Endothelial cell of umbilical vein (primary cell): ENCODE data around the gene MAPK8.

Experiments used
- EZH2 ChIP-seq: IDR thresholded peaks from 2 replicates; pipeline ENCODE4 v1.6.1; 2012; ENCODE audit warnings: borderline replicate concordance, low read depth, mild to moderate bottlenecking, moderate library complexity, low read length, inconsistent platforms; ENCODE audit not compliant: severe bottlenecking
- GATA2 ChIP-seq: IDR thresholded peaks from 2 replicates; pipeline ENCODE4 v1.7.0; 2011; ENCODE audit warnings: low read depth, mild to moderate bottlenecking, moderate library complexity, mixed read lengths, low read length; ENCODE audit not compliant: insufficient read length, insufficient read depth
- POLR2A ChIP-seq: IDR thresholded peaks from 2 replicates; pipeline ENCODE4 v1.6.1; 2012; ENCODE audit warnings: low read depth, mild to moderate bottlenecking, control low read depth, low read length
- POLR2AphosphoS5 ChIP-seq: IDR thresholded peaks from 2 replicates; pipeline ENCODE4 v1.6.1; 2012; ENCODE audit warnings: low read depth, mild to moderate bottlenecking, control low read depth, low read length, moderate library complexity; ENCODE audit not compliant: insufficient read depth
- TF ChIP-seq, protein P1 (sequence below), 2 donors: IDR thresholded peaks; 1 replicate in 1 of 2; 2 replicates in 1 of 2; pipeline ENCODE4 v1.5.1; 2011; ENCODE audit warnings: low read length in 2 of 2, mild to moderate bottlenecking in 2 of 2, moderate library complexity in 2 of 2, control low read depth in 1 of 2, inconsistent platforms in 1 of 2, low read depth in 1 of 2; ENCODE audit not compliant: insufficient read depth in 1 of 2; ENCODE audit errors: extremely low read depth in 1 of 2

DNA sequence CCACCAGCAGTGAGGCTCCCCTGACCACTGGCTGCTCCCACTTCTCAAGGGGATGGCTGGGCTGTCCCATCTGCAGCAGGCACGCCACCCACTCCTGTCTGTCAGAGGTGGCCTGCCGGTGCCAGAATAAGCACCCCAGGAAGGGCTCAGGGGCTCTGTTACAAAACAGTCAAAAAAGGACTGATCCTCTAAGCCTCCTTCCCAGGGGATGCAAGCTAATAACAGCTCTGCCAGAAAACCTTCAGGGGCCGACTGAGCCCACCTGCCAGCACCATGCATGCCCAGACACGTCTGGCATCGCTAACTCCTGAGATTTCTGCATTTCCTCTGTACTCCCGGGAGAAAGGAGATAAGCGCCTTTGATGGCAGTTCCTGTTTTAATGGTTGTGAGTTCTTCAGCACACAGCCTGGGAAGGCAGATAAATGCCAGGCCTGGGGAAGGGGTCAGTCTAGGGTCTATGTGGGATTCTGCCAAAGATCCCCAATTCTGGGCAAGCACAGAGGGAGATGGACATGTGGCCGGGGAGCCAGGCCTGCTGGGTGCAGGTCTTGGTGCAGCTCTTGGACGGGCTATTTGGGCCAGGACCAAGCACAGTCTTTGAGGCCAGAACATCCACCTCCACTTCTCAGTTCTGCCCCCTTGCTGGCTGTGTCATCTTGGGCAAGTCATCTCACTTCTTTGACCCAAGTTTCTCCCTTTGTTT, 170.0 kb downstream of the MAPK8 start:
- TF ChIP-seq, protein P1, sequence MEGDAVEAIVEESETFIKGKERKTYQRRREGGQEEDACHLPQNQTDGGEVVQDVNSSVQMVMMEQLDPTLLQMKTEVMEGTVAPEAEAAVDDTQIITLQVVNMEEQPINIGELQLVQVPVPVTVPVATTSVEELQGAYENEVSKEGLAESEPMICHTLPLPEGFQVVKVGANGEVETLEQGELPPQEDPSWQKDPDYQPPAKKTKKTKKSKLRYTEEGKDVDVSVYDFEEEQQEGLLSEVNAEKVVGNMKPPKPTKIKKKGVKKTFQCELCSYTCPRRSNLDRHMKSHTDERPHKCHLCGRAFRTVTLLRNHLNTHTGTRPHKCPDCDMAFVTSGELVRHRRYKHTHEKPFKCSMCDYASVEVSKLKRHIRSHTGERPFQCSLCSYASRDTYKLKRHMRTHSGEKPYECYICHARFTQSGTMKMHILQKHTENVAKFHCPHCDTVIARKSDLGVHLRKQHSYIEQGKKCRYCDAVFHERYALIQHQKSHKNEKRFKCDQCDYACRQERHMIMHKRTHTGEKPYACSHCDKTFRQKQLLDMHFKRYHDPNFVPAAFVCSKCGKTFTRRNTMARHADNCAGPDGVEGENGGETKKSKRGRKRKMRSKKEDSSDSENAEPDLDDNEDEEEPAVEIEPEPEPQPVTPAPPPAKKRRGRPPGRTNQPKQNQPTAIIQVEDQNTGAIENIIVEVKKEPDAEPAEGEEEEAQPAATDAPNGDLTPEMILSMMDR (IDR thresholded peaks at IDR 0.05; ENCODE audit: extremely low read depth in 1 of 2, insufficient read depth in 1 of 2, low read depth in 1 of 2, low read length in 2 of 2) = no peak
- TF ChIP-seq POLR2AphosphoS5 (no peak), EZH2 (no peak), POLR2A (no peak), GATA2 (no peak)
